Measurements from ENCODE around the gene MTMR12.

DNA sequence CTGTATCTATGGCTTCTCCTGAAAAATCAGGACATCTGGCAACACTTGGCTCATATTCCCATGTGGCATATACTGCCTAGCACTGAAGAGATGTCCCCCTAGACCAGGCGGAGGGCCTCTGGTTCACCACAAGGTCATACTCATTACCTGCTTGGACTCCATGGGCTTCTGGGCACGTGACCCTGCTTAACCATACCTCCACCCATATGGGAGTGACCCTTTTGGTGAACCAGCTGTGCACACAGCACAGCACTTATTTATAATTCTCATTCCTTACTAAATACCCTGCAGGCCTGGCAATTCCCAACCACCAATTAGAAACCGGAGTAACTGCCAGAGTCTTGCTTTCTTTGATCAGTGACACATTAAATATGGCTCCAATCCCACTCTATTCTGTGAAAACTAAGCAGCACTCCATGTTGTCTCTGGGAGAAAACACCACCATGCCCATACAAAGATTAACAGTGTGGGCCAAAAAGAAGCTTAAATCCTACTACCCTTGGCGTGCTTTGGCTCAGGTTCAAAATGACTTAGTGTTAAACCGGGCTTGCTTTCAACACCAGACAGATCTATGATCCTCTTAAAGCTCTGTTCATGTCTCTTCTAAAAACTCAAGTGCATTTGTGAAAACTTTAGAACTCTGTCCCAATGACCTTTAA lies 57.7 kb downstream of the MTMR12 start:
- TF ChIP-seq, protein P1, sequence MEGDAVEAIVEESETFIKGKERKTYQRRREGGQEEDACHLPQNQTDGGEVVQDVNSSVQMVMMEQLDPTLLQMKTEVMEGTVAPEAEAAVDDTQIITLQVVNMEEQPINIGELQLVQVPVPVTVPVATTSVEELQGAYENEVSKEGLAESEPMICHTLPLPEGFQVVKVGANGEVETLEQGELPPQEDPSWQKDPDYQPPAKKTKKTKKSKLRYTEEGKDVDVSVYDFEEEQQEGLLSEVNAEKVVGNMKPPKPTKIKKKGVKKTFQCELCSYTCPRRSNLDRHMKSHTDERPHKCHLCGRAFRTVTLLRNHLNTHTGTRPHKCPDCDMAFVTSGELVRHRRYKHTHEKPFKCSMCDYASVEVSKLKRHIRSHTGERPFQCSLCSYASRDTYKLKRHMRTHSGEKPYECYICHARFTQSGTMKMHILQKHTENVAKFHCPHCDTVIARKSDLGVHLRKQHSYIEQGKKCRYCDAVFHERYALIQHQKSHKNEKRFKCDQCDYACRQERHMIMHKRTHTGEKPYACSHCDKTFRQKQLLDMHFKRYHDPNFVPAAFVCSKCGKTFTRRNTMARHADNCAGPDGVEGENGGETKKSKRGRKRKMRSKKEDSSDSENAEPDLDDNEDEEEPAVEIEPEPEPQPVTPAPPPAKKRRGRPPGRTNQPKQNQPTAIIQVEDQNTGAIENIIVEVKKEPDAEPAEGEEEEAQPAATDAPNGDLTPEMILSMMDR (IDR thresholded peaks at IDR 0.05; ENCODE audit: borderline replicate concordance, extremely low read depth, low read length, poor library complexity, severe bottlenecking), result no peak
- TF ChIP-seq EZH2 (IDR thresholded peaks at IDR 0.05; ENCODE audit: borderline replicate concordance, low read depth, low read length, severe bottlenecking), result no peak
